ENCODE results near the gene RBM14. TPM values are rescaled to one million over a fixed set of nuclear protein-coding genes. Genes with fewer than 3 reads are reported as not detected.
"Not testable (repeated sequence)": the region's sequence is repeated elsewhere in the genome, so short reads cannot be mapped to it uniquely, and the experiment has no call there.

RBM14 gene
- polyA plus RNA-seq (2012; ENCODE audit: missing spikeins): 52.5 TPM

GRCh38 chr11:66616379-66617154, at the start of gene RBM14:
Gene RBM14, plus strand, starts transcription at chr11:66616630. Its CDS starts 91 bp downstream, at chr11:66616721.
- peak; percentile 99 for DNase-seq (ENCODE audit: insufficient read length)
- TF ChIP-seq POLR2A (IDR thresholded peaks at IDR 0.05; ENCODE audit: low read depth, low read length) (peak; percentile 98), TAF1 (IDR thresholded peaks at IDR 0.05; ENCODE audit: borderline replicate concordance, low read depth, low read length) (peak; percentile 93), POLR2AphosphoS5 (IDR thresholded peaks at IDR 0.05; ENCODE audit: low read depth, low read length) (peak; percentile 99)
- peak; percentile 98 for FAIRE-seq

GRCh38 chr11:66567787-66568123, 48.7 kb upstream of the RBM14 start:
- DNase-seq (ENCODE audit: insufficient read length): no peak
- FAIRE-seq: no peak
- no peak for TF ChIP-seq POLR2AphosphoS5 (IDR thresholded peaks at IDR 0.05; ENCODE audit: low read depth, low read length)
- no peak for TF ChIP-seq POLR2A (IDR thresholded peaks at IDR 0.05; ENCODE audit: low read depth, low read length)

- TF ChIP-seq TAF1 (IDR thresholded peaks at IDR 0.05; ENCODE audit: borderline replicate concordance, low read depth, low read length): no peak
- TF ChIP-seq POLR2AphosphoS5 (IDR thresholded peaks at IDR 0.05; ENCODE audit: low read depth, low read length): no peak
- no peak for TF ChIP-seq POLR2A (IDR thresholded peaks at IDR 0.05; ENCODE audit: low read depth, low read length)
- peak; percentile 78 for DNase-seq (ENCODE audit: insufficient read length)
- peak; percentile 78 for FAIRE-seq
Measured at GRCh38 chr11:66568124-66568916, 48.1 kb upstream of the RBM14 start, which contains the start of gene CTSF. Gene CTSF, minus strand, starts transcription at chr11:66568606. Its CDS starts 120 bp downstream, at chr11:66568486.

- FAIRE-seq (no peak), DNase-seq (ENCODE audit: insufficient read length) (no peak)
- no peak for TF ChIP-seq POLR2A (IDR thresholded peaks at IDR 0.05; ENCODE audit: low read depth, low read length)
- TF ChIP-seq POLR2AphosphoS5 (IDR thresholded peaks at IDR 0.05; ENCODE audit: low read depth, low read length): no peak
- no peak for TF ChIP-seq TAF1 (IDR thresholded peaks at IDR 0.05; ENCODE audit: borderline replicate concordance, low read depth, low read length)
Measured at GRCh38 chr11:66569076-66569475, 47.4 kb upstream of the RBM14 start.

- no peak for DNase-seq (ENCODE audit: insufficient read length)
- TF ChIP-seq TAF1 (IDR thresholded peaks at IDR 0.05; ENCODE audit: borderline replicate concordance, low read depth, low read length) (no peak), POLR2A (IDR thresholded peaks at IDR 0.05; ENCODE audit: low read depth, low read length) (no peak), POLR2AphosphoS5 (IDR thresholded peaks at IDR 0.05; ENCODE audit: low read depth, low read length) (no peak)
- FAIRE-seq: no peak
Measured at GRCh38 chr11:66570079-66570849, 46.2 kb upstream of the RBM14 start.

- no peak for FAIRE-seq
- no peak for DNase-seq (ENCODE audit: insufficient read length)
Measured at GRCh38 chr11:66570850-66571180, 45.6 kb upstream of the RBM14 start.

GRCh38 chr11:66579017-66579606, 37.3 kb upstream of the RBM14 start:
- no peak for TF ChIP-seq POLR2AphosphoS5 (IDR thresholded peaks at IDR 0.05; ENCODE audit: low read depth, low read length)
- no peak for TF ChIP-seq POLR2A (IDR thresholded peaks at IDR 0.05; ENCODE audit: low read depth, low read length)
- no peak for TF ChIP-seq TAF1 (IDR thresholded peaks at IDR 0.05; ENCODE audit: borderline replicate concordance, low read depth, low read length)
- DNase-seq (ENCODE audit: insufficient read length): peak; percentile 79
- peak; percentile 88 for FAIRE-seq

More at GRCh38 chr11:66570850-66571180, 45.6 kb upstream of the RBM14 start:
- TF ChIP-seq POLR2AphosphoS5 (IDR thresholded peaks at IDR 0.05; ENCODE audit: low read depth, low read length) (no peak), POLR2A (IDR thresholded peaks at IDR 0.05; ENCODE audit: low read depth, low read length) (no peak), TAF1 (IDR thresholded peaks at IDR 0.05; ENCODE audit: borderline replicate concordance, low read depth, low read length) (no peak)

- no peak for TF ChIP-seq POLR2AphosphoS5 (IDR thresholded peaks at IDR 0.05; ENCODE audit: low read depth, low read length)
- TF ChIP-seq TAF1 (IDR thresholded peaks at IDR 0.05; ENCODE audit: borderline replicate concordance, low read depth, low read length): no peak
- no peak for TF ChIP-seq POLR2A (IDR thresholded peaks at IDR 0.05; ENCODE audit: low read depth, low read length)
- FAIRE-seq: no peak
- no peak for DNase-seq (ENCODE audit: insufficient read length)
Measured at GRCh38 chr11:66580803-66581202, 35.6 kb upstream of the RBM14 start.

- TF ChIP-seq TAF1 (IDR thresholded peaks at IDR 0.05; ENCODE audit: borderline replicate concordance, low read depth, low read length): no peak
- TF ChIP-seq POLR2A (IDR thresholded peaks at IDR 0.05; ENCODE audit: low read depth, low read length): no peak
- no peak for TF ChIP-seq POLR2AphosphoS5 (IDR thresholded peaks at IDR 0.05; ENCODE audit: low read depth, low read length)
- no peak for FAIRE-seq
Measured at GRCh38 chr11:66581261-66581660, 35.2 kb upstream of the RBM14 start.

GRCh38 chr11:66582565-66583147, 33.8 kb upstream of the RBM14 start:
- FAIRE-seq; DNase-seq (ENCODE audit: insufficient read length): not testable (repeated sequence)

More at GRCh38 chr11:66581261-66581660, 35.2 kb upstream of the RBM14 start:
- DNase-seq (ENCODE audit: insufficient read length): no peak

- not testable (repeated sequence) for DNase-seq (ENCODE audit: insufficient read length); FAIRE-seq
Measured at GRCh38 chr11:66585447-66585846, 31.0 kb upstream of the RBM14 start.

Data from GM12892 (cell line).